HCT116 (cell line): ENCODE results near the gene POU3F4. TPM values are rescaled to one million over a fixed set of nuclear protein-coding genes. Genes with fewer than 3 reads are reported as not detected.

Experiments
- ATAC-seq: fragments of 200-7000 bp; cut with Tn5 transposase; 2 replicates; pipeline ENCODE4 v1.9.1; 2020; ENCODE audit warnings: mild to moderate bottlenecking, moderate library complexity
- BruUV-seq: library from RNA; stranded (reverse); fragments of 400-500 nt; replicated peaks from 2 replicates; lab custom pipeline; 2021; lab: Mats Ljungman, UMichigan
- CTCF ChIA-PET: fragments of 300-600 bp; sonication (Branson Sonifier 250); formaldehyde crosslinking; loops from one replicate; lab custom pipeline; 2021; ENCODE audit warnings: antibody characterized with exemption; lab: Charles Lee
- POLR2A ChIA-PET: fragments of 300-600, 350-600 bp; sonication (Branson Sonifier 250); formaldehyde crosslinking; loops from one replicate; lab custom pipeline; 2021; ENCODE audit warnings: antibody characterized with exemption; lab: Charles Lee
- RAD21 ChIA-PET, 2 experiments: fragments of 300-600 bp; sonication (Branson Sonifier 250); formaldehyde crosslinking; loops; one replicate each; lab custom pipeline; 2023; ENCODE audit warnings: low total read pairs in 2 of 2; ENCODE audit not compliant: uncharacterized antibody in 2 of 2, unreplicated experiment in 2 of 2, low non-redundant PET in 1 of 2; lab: Charles Lee
- DNase-seq: peaks from one replicate; pipeline ENCODE4 v3.0.0-alpha.2; 2010; ENCODE audit warnings: low read depth, low spot score
- H2AFZ ChIP-seq: fragments of 200-600 bp; shearing (Covaris generic), sonication (generic); 2 replicates; pipeline ENCODE4 v1.6.1; 2017; ENCODE audit warnings: low read depth, mixed run types, mixed read lengths, antibody characterized with exemption, low read length; ENCODE audit not compliant: poor library complexity, severe bottlenecking
- H3K27ac ChIP-seq: 2 replicates; pipeline ENCODE4 v1.5.1; 2012; ENCODE audit warnings: low read depth, low read length
- H3K27me3 ChIP-seq: fragments of 200-600 bp; sonication (generic); 2 replicates; pipeline ENCODE4 v1.6.1; 2016; ENCODE audit warnings: mixed run types, low read length, mixed read lengths; ENCODE audit not compliant: insufficient read depth
- H3K36me3 ChIP-seq, 2 experiments: fragments of 200-500 bp in 1 of 2; fragments of 200-600 bp in 1 of 2; sonication (Bioruptor generic) in 1 of 2; sonication (generic) in 1 of 2; 2 replicates each; pipeline versions ENCODE4 v1.5.1 to v1.6.1; 2014 to 2016; ENCODE audit warnings: low read length in 2 of 2, inconsistent platforms in 1 of 2, mixed read lengths in 1 of 2, mixed run types in 1 of 2; ENCODE audit not compliant: insufficient read depth in 2 of 2, control insufficient read depth in 1 of 2
- H3K4me1 ChIP-seq, 2 experiments: fragments of 200-600 bp in 1 of 2; sonication (generic) in 1 of 2; 2 replicates each; pipeline versions ENCODE4 v1.5.1 to v1.6.1; 2012 to 2017; ENCODE audit warnings: low read length in 2 of 2, inconsistent platforms in 1 of 2, mild to moderate bottlenecking in 1 of 2, mixed read lengths in 1 of 2, mixed run types in 1 of 2, moderate library complexity in 1 of 2; ENCODE audit not compliant: insufficient read depth in 2 of 2, control insufficient read depth in 1 of 2
- H3K4me2 ChIP-seq: fragments of 200-600 bp; sonication (generic); 2 replicates; pipeline ENCODE4 v1.6.1; 2017; ENCODE audit warnings: mixed run types, low read length, mixed read lengths
- H3K4me3 ChIP-seq, 2 experiments: fragments of 200-600 bp in 1 of 2; sonication (generic) in 1 of 2; replicated peaks in 1 of 2; 2 replicates each; pipeline ENCODE4 v1.5.1; 2011 to 2016; ENCODE audit warnings: low read length in 2 of 2, control low read depth in 1 of 2, low read depth in 1 of 2, mild to moderate bottlenecking in 1 of 2, mixed read lengths in 1 of 2, mixed run types in 1 of 2
- H3K79me2 ChIP-seq: fragments of 200-600 bp; sonication (generic); 2 replicates; pipeline ENCODE4 v1.6.1; 2017; ENCODE audit warnings: mild to moderate bottlenecking, mixed run types, low read length, moderate library complexity, mixed read lengths; ENCODE audit not compliant: insufficient read depth
- H3K9ac ChIP-seq: fragments of 200-600 bp; sonication (generic); 2 replicates; pipeline ENCODE4 v1.6.1; 2016; ENCODE audit warnings: low read length, mixed read lengths
- H3K9me2 ChIP-seq: fragments of 200-600 bp; sonication (generic), shearing (Covaris generic); 2 replicates; pipeline ENCODE4 v1.6.1; 2017; ENCODE audit warnings: mixed run types, mild to moderate bottlenecking, moderate library complexity; ENCODE audit not compliant: insufficient read depth
- H3K9me3 ChIP-seq, 2 experiments: fragments of 200-500 bp in 1 of 2; fragments of 200-600 bp in 1 of 2; sonication (Bioruptor generic) in 1 of 2; sonication (generic) in 1 of 2; 2 replicates each; pipeline ENCODE4 v1.6.1; 2014 to 2017; ENCODE audit warnings: low read length in 2 of 2, mixed read lengths in 2 of 2, inconsistent platforms in 1 of 2, low read depth in 1 of 2, mild to moderate bottlenecking in 1 of 2, mixed run types in 1 of 2, moderate library complexity in 1 of 2; ENCODE audit not compliant: control insufficient read depth in 1 of 2, insufficient read depth in 1 of 2
- H4K20me1 ChIP-seq: fragments of 200-600 bp; sonication (generic), shearing (Covaris generic); 2 replicates; pipeline ENCODE4 v1.6.1; 2017; ENCODE audit warnings: mixed run types, mild to moderate bottlenecking, moderate library complexity; ENCODE audit not compliant: insufficient read depth
- CEBPB ChIP-seq: IDR thresholded peaks from 2 replicates; pipeline ENCODE4 v1.6.1; 2012; ENCODE audit warnings: low read depth
- EGR1 ChIP-seq: IDR thresholded peaks from 2 replicates; pipeline ENCODE4 v1.6.1; 2012; ENCODE audit warnings: low read depth
- EZH2 ChIP-seq: fragments of 200-600 bp; sonication (generic); IDR thresholded peaks from 2 replicates; pipeline ENCODE4 v1.6.1; 2017; ENCODE audit warnings: antibody characterized with exemption, mixed run types
- EZH2phosphoT487 ChIP-seq: fragments of 200-600 bp; IDR thresholded peaks from 2 replicates; pipeline ENCODE4 v1.6.1; 2018; ENCODE audit warnings: antibody characterized with exemption, borderline replicate concordance
- JUND ChIP-seq: IDR thresholded peaks from 2 replicates; pipeline ENCODE4 v1.6.1; 2012
- POLR2A ChIP-seq: IDR thresholded peaks from 2 replicates; pipeline ENCODE4 v1.7.0; 2011; ENCODE audit warnings: borderline replicate concordance; ENCODE audit not compliant: insufficient read depth, insufficient read length; ENCODE audit errors: extremely low read depth
- RAD21 ChIP-seq: IDR thresholded peaks from 2 replicates; pipeline ENCODE4 v1.6.1; 2012; ENCODE audit warnings: low read depth, mild to moderate bottlenecking
- SIN3A ChIP-seq: IDR thresholded peaks from 2 replicates; pipeline ENCODE4 v1.6.1; 2012; ENCODE audit warnings: low read depth
- SP1 ChIP-seq: IDR thresholded peaks from 2 replicates; pipeline ENCODE4 v1.6.1; 2012; ENCODE audit warnings: low read depth
- SRF ChIP-seq: IDR thresholded peaks from 2 replicates; pipeline ENCODE4 v1.6.1; 2012; ENCODE audit warnings: low read depth
- YY1 ChIP-seq: IDR thresholded peaks from 2 replicates; pipeline ENCODE4 v1.6.1; 2011; ENCODE audit warnings: low read length, low read depth, moderate library complexity, mild to moderate bottlenecking; ENCODE audit not compliant: insufficient replicate concordance; ENCODE audit errors: extremely low read depth
- ZFX ChIP-seq: fragments of 450-650 bp; IDR thresholded peaks from 2 replicates; pipeline ENCODE4 v1.6.1; 2017
- ZNF274 ChIP-seq: fragments of 200-500 bp; sonication (Bioruptor generic); IDR thresholded peaks from 2 replicates; pipeline ENCODE4 v1.6.1; 2014; ENCODE audit warnings: mild to moderate bottlenecking, low read depth, low read length, inconsistent platforms
- intact Hi-C: fragments of 100-400 bp; cut with micrococcal nuclease; formaldehyde crosslinking; loops from 2 replicates; pipeline ENCODE4 v1.10.0; 2022
- total RNA-seq: library from RNA; stranded (reverse); gene quantifications from one replicate; pipeline ENCODE4 v1.2.1, GENCODE V29; 2021; ENCODE audit not compliant: unreplicated experiment
- TF ChIP-seq, protein P1 (sequence below), 3 experiments: fragments of 200-600 bp in 1 of 3; sonication (generic) in 1 of 3; IDR thresholded peaks in 2 of 3; conservative IDR thresholded peaks in 1 of 3; 2 replicates each; pipeline ENCODE4 v1.5.1; 2012 to 2017; ENCODE audit warnings: low read depth in 2 of 3, low read length in 2 of 3, antibody characterized with exemption in 1 of 3, borderline replicate concordance in 1 of 3, control low read depth in 1 of 3, mild to moderate bottlenecking in 1 of 3, mixed read lengths in 1 of 3, mixed run types in 1 of 3, moderate library complexity in 1 of 3; ENCODE audit not compliant: insufficient read depth in 1 of 3
- TF ChIP-seq, protein P2 (sequence below): IDR thresholded peaks from 2 replicates; pipeline ENCODE4 v1.6.1; 2011; ENCODE audit warnings: mild to moderate bottlenecking, low read length, moderate library complexity; ENCODE audit not compliant: insufficient replicate concordance; ENCODE audit errors: extremely low read depth
- TF ChIP-seq, protein P3 (sequence below): IDR thresholded peaks from 2 replicates; pipeline ENCODE4 v1.6.1; 2012; ENCODE audit warnings: low read depth
- TF ChIP-seq, protein P4 (sequence below): IDR thresholded peaks from 2 replicates; pipeline ENCODE4 v1.6.1; 2012

POU3F4 gene
- total RNA-seq, 1 experiment from 2014 or later: not detected

DNA sequence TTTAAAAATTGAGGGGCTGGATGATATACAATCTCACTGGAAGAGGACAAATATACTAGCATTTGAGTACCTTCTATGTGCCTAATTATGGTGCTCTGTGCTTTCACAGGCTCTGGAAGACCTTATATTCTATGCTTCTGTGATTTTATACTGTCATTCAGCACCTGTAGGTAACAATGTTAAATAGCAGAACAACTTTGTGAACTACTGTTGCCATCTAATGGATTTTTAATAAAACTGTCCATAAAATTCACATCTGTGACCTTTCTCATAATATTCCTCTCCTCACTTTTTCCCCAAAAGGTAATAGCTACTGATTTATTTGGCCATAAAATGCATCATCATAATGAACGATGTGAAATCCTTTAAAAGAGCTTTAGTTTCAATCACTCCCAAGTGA, 21.9 kb downstream of the POU3F4 start:
- Histone ChIP-seq H3K27me3 (no peaks in the 10 kb centered on the region), H2AFZ (no peak overlapping the region), H4K20me1 (no peaks in the 10 kb centered on the region), H3K4me2 (no peak overlapping the region), H3K79me2 (no peaks in the 10 kb centered on the region), H3K27ac (no peak overlapping the region), H3K4me3 (no peak overlapping the region), H3K9ac (no peak overlapping the region), H3K36me3 (no peaks in the 10 kb centered on the region), H3K4me1 (no peaks in the 10 kb centered on the region), H3K9me3 (no peaks in the 10 kb centered on the region), H3K9me2 (no peaks in the 10 kb centered on the region)
- TF ChIP-seq RAD21: no peak
- no peak for TF ChIP-seq ZFX
- TF ChIP-seq, protein P1, sequence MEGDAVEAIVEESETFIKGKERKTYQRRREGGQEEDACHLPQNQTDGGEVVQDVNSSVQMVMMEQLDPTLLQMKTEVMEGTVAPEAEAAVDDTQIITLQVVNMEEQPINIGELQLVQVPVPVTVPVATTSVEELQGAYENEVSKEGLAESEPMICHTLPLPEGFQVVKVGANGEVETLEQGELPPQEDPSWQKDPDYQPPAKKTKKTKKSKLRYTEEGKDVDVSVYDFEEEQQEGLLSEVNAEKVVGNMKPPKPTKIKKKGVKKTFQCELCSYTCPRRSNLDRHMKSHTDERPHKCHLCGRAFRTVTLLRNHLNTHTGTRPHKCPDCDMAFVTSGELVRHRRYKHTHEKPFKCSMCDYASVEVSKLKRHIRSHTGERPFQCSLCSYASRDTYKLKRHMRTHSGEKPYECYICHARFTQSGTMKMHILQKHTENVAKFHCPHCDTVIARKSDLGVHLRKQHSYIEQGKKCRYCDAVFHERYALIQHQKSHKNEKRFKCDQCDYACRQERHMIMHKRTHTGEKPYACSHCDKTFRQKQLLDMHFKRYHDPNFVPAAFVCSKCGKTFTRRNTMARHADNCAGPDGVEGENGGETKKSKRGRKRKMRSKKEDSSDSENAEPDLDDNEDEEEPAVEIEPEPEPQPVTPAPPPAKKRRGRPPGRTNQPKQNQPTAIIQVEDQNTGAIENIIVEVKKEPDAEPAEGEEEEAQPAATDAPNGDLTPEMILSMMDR (IDR thresholded peaks at IDR 0.05 in 2 of 3, conservative IDR thresholded peaks at IDR 0.05 in 1 of 3; ENCODE audit: borderline replicate concordance in 1 of 3, insufficient read depth in 1 of 3, low read depth in 2 of 3, low read length in 2 of 3): no peak
- no peak for TF ChIP-seq EZH2
- no peak for TF ChIP-seq ZNF274
- no peak for TF ChIP-seq SRF
- TF ChIP-seq, protein P2, sequence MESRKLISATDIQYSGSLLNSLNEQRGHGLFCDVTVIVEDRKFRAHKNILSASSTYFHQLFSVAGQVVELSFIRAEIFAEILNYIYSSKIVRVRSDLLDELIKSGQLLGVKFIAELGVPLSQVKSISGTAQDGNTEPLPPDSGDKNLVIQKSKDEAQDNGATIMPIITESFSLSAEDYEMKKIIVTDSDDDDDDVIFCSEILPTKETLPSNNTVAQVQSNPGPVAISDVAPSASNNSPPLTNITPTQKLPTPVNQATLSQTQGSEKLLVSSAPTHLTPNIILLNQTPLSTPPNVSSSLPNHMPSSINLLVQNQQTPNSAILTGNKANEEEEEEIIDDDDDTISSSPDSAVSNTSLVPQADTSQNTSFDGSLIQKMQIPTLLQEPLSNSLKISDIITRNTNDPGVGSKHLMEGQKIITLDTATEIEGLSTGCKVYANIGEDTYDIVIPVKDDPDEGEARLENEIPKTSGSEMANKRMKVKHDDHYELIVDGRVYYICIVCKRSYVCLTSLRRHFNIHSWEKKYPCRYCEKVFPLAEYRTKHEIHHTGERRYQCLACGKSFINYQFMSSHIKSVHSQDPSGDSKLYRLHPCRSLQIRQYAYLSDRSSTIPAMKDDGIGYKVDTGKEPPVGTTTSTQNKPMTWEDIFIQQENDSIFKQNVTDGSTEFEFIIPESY: no peak
- TF ChIP-seq SIN3A: no peak
- TF ChIP-seq, protein P3, sequence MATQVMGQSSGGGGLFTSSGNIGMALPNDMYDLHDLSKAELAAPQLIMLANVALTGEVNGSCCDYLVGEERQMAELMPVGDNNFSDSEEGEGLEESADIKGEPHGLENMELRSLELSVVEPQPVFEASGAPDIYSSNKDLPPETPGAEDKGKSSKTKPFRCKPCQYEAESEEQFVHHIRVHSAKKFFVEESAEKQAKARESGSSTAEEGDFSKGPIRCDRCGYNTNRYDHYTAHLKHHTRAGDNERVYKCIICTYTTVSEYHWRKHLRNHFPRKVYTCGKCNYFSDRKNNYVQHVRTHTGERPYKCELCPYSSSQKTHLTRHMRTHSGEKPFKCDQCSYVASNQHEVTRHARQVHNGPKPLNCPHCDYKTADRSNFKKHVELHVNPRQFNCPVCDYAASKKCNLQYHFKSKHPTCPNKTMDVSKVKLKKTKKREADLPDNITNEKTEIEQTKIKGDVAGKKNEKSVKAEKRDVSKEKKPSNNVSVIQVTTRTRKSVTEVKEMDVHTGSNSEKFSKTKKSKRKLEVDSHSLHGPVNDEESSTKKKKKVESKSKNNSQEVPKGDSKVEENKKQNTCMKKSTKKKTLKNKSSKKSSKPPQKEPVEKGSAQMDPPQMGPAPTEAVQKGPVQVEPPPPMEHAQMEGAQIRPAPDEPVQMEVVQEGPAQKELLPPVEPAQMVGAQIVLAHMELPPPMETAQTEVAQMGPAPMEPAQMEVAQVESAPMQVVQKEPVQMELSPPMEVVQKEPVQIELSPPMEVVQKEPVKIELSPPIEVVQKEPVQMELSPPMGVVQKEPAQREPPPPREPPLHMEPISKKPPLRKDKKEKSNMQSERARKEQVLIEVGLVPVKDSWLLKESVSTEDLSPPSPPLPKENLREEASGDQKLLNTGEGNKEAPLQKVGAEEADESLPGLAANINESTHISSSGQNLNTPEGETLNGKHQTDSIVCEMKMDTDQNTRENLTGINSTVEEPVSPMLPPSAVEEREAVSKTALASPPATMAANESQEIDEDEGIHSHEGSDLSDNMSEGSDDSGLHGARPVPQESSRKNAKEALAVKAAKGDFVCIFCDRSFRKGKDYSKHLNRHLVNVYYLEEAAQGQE: no peak
- no peak for TF ChIP-seq SP1
- TF ChIP-seq, protein P4, sequence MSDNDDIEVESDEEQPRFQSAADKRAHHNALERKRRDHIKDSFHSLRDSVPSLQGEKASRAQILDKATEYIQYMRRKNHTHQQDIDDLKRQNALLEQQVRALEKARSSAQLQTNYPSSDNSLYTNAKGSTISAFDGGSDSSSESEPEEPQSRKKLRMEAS: no peak
- no peak for TF ChIP-seq POLR2A
- TF ChIP-seq EZH2phosphoT487: no peak
- TF ChIP-seq CEBPB: no peak
- no peak for TF ChIP-seq JUND
- TF ChIP-seq YY1: no peak
- no peak for TF ChIP-seq EGR1
- DNase-seq (no peak), ATAC-seq (no peak)
- CTCF ChIA-PET: no interaction called here
- RAD21 ChIA-PET: no interaction called here
- no TSS peak for BruUV-seq
- intact Hi-C loops: no loop called here
- POLR2A ChIA-PET: no interaction called here
